ENCODE results near the gene ADAMTS17.

The ADAMTS17 gene

GRCh38 chr15:100338971-100339444, 2.8 kb downstream of the ADAMTS17 start:
- DNase-seq: peak; percentile 61 to 79

GRCh38 chr15:100338247-100338646, 3.5 kb downstream of the ADAMTS17 start:
- DNase-seq: no peak

GRCh38 chr15:100337096-100338044, 4.4 kb downstream of the ADAMTS17 start:
- DNase-seq: no peak

- no peak for DNase-seq
Observed at GRCh38 chr15:100336061-100336460, 5.7 kb downstream of the ADAMTS17 start.

- peak; percentile 49 to 75 for DNase-seq
Observed at GRCh38 chr15:100335335-100335999, 6.3 kb downstream of the ADAMTS17 start.

- DNase-seq: no peak
Observed at GRCh38 chr15:100334905-100335304, 6.9 kb downstream of the ADAMTS17 start.

- no peak for DNase-seq
Observed at GRCh38 chr15:100334456-100334855, 7.3 kb downstream of the ADAMTS17 start.

GRCh38 chr15:100334015-100334414, 7.8 kb downstream of the ADAMTS17 start:
- no peak for DNase-seq

- no peak for DNase-seq
Observed at GRCh38 chr15:100333236-100333635, 8.5 kb downstream of the ADAMTS17 start.

- DNase-seq: no peak
Observed at GRCh38 chr15:100332721-100333120, 9.1 kb downstream of the ADAMTS17 start.

GRCh38 chr15:100332231-100332630, 9.5 kb downstream of the ADAMTS17 start:
- DNase-seq: no peak

- DNase-seq: no peak
Observed at GRCh38 chr15:100330629-100331215, 11.1 kb downstream of the ADAMTS17 start.

GRCh38 chr15:100330221-100330620, 11.6 kb downstream of the ADAMTS17 start:
- no peak for DNase-seq

- no peak for DNase-seq
Observed at GRCh38 chr15:100328796-100329195, 13.0 kb downstream of the ADAMTS17 start.

- DNase-seq: no peak
Observed at GRCh38 chr15:100318880-100319279, 22.9 kb downstream of the ADAMTS17 start.

GRCh38 chr15:100314809-100315400, 26.9 kb downstream of the ADAMTS17 start:
- no peak for DNase-seq

- DNase-seq: no peak
Observed at GRCh38 chr15:100311833-100312476, 29.8 kb downstream of the ADAMTS17 start.

GRCh38 chr15:100311154-100311625, 30.6 kb downstream of the ADAMTS17 start:
- DNase-seq: no peak

- no peak for DNase-seq
Observed at GRCh38 chr15:100310513-100311153, 31.1 kb downstream of the ADAMTS17 start.

- DNase-seq: no peak
Observed at GRCh38 chr15:100310041-100310405, 31.8 kb downstream of the ADAMTS17 start.

- DNase-seq: no peak
Observed at GRCh38 chr15:100309109-100310040, 32.4 kb downstream of the ADAMTS17 start.

All from NCI-H526 (cell line).